HepG2 (cell line): ENCODE data around the gene ULK4. TPM values are rescaled to one million over a fixed set of nuclear protein-coding genes. Genes with fewer than 3 reads are reported as not detected.

Experiments used
- BORCS8-MEF2B ChIP-seq: sonication (generic); formaldehyde crosslinking; IDR thresholded peaks from 2 replicates; pipeline ENCODE4 v1.8.0; 2022; ENCODE audit warnings: mild to moderate bottlenecking, missing genetic modification reagents
- FUBP1 ChIP-seq: sonication (generic); formaldehyde crosslinking; IDR thresholded peaks from 2 replicates; pipeline ENCODE4 v1.5.1; 2020; ENCODE audit warnings: missing genetic modification reagents, mild to moderate bottlenecking, borderline replicate concordance
- HCFC1 ChIP-seq: fragments of 150-350 bp; IDR thresholded peaks from 2 replicates; pipeline ENCODE4 v1.6.1; 2014; ENCODE audit warnings: low read depth, low read length
- KLF9 ChIP-seq: IDR thresholded peaks from 2 replicates; pipeline ENCODE4 v1.6.1; 2016; ENCODE audit warnings: low read depth
- MIER2 ChIP-seq: IDR thresholded peaks from 2 replicates; pipeline ENCODE4 v1.6.1; 2016; ENCODE audit warnings: missing biosample characterization, missing genetic modification reagents
- SRSF1 ChIP-seq: fragments of 200-400 bp; formaldehyde crosslinking; optimal IDR thresholded peaks from 2 replicates; pipeline ENCODE3; 2017; ENCODE audit warnings: mild to moderate bottlenecking, low read depth, low read length, moderate library complexity
- THRA ChIP-seq: sonication (generic); formaldehyde crosslinking; IDR thresholded peaks from 2 replicates; pipeline ENCODE4 v1.4.0; 2020; ENCODE audit warnings: missing genetic modification reagents, borderline replicate concordance
- ZBTB2 ChIP-seq: sonication (generic); formaldehyde crosslinking; IDR thresholded peaks from 2 replicates; pipeline ENCODE4 v1.8.0; 2022; ENCODE audit warnings: low read depth, missing genetic modification reagents
- ZC3H13 ChIP-seq: sonication (generic); formaldehyde crosslinking; IDR thresholded peaks from 2 replicates; pipeline ENCODE4 v1.8.1; 2023; ENCODE audit warnings: mild to moderate bottlenecking, missing genetic modification reagents, moderate library complexity
- ZNF326 ChIP-seq: sonication (generic); formaldehyde crosslinking; IDR thresholded peaks from 2 replicates; pipeline ENCODE4 v1.4.0; 2020; ENCODE audit warnings: missing genetic modification reagents, borderline replicate concordance
- ZNF333 ChIP-seq: sonication (generic); formaldehyde crosslinking; IDR thresholded peaks from 2 replicates; pipeline ENCODE4 v1.4.0; 2020; ENCODE audit warnings: mild to moderate bottlenecking, missing genetic modification reagents, borderline replicate concordance
- ZNF530 ChIP-seq: sonication (generic); formaldehyde crosslinking; IDR thresholded peaks from 2 replicates; pipeline ENCODE4 v1.5.0; 2020; ENCODE audit warnings: low read depth, mild to moderate bottlenecking, missing genetic modification reagents
- ZNF646 ChIP-seq: sonication (generic); formaldehyde crosslinking; IDR thresholded peaks from 2 replicates; pipeline ENCODE4 v1.9.0; 2021; ENCODE audit warnings: mild to moderate bottlenecking, missing genetic modification reagents
- polyA plus RNA-seq, 8 experiments: library from polyadenylated mRNA; depleted of rRNA in 3 of 8; stranded (reverse) in 7 of 8; unstranded in 1 of 8; fragments of >200 nt; fragmentation: Illumina TruSeq in 4 of 8; extraction: Trizol in 4 of 8; gene quantifications; 2 replicates each; pipeline versions ENCODE4 v1.2.1 to v1.2.3, GENCODE V29; 2011 to 2016; ENCODE audit warnings: low read depth in 4 of 8, missing spikeins in 1 of 8, mixed read lengths in 1 of 8; ENCODE audit not compliant: insufficient read depth in 1 of 8
- total RNA-seq, 5 experiments: library from RNA; depleted of rRNA; stranded (reverse); fragments of >200 nt; fragmentation: Illumina TruSeq; extraction: Trizol; gene quantifications; 2 replicates each; pipeline ENCODE4 v1.2.3, GENCODE V29; 2016; ENCODE audit warnings: low read depth in 1 of 5
- TF ChIP-seq, protein P1 (sequence below): sonication (generic); formaldehyde crosslinking; IDR thresholded peaks from 2 replicates; pipeline ENCODE4 v1.4.0; 2020; ENCODE audit warnings: low read depth, mild to moderate bottlenecking, missing genetic modification reagents

Gene ULK4
- total and polyA plus RNA-seq, 2 of the 13 experiments (the other 11 are each of a cell fraction or from before 2014, with no cell fraction given) = 6.7 to 11.8 TPM

- TF ChIP-seq ZNF646 (CRISPR knock-in tag) = no peak
- peak; percentile 82 for TF ChIP-seq THRA (CRISPR knock-in tag)
- no peak for TF ChIP-seq ZNF326 (CRISPR knock-in tag)
- TF ChIP-seq, protein P1, sequence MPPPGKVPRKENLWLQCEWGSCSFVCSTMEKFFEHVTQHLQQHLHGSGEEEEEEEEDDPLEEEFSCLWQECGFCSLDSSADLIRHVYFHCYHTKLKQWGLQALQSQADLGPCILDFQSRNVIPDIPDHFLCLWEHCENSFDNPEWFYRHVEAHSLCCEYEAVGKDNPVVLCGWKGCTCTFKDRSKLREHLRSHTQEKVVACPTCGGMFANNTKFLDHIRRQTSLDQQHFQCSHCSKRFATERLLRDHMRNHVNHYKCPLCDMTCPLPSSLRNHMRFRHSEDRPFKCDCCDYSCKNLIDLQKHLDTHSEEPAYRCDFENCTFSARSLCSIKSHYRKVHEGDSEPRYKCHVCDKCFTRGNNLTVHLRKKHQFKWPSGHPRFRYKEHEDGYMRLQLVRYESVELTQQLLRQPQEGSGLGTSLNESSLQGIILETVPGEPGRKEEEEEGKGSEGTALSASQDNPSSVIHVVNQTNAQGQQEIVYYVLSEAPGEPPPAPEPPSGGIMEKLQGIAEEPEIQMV (CRISPR knock-in tag) = peak; percentile 77; the same call in 1 of the 2 replicates
- peak; percentile 93 for TF ChIP-seq KLF9 (CRISPR knock-in tag)
- peak; percentile 94 for TF ChIP-seq BORCS8-MEF2B (CRISPR knock-in tag)
- no peak for TF ChIP-seq ZNF333 (CRISPR knock-in tag)
- peak; percentile 94; the same call in 1 of the 2 replicates for TF ChIP-seq FUBP1 (CRISPR knock-in tag)
- no peak for TF ChIP-seq ZNF530
- TF ChIP-seq HCFC1 = peak; percentile 43; the same call in 1 of the 2 replicates
- TF ChIP-seq MIER2 (CRISPR knock-in tag) = 0 out of 2 replicates have a peak, but pooled peaks have one; percentile 58
- TF ChIP-seq SRSF1 = peak; percentile 77
- TF ChIP-seq ZBTB2 (CRISPR knock-in tag) = peak; percentile 83; the same call in 1 of the 2 replicates
- TF ChIP-seq ZC3H13 (CRISPR knock-in tag) = 0 out of 2 replicates have a peak, but pooled peaks have one; percentile 19
Measured at GRCh38 chr3:41198950-41199865, 762.7 kb downstream of the ULK4 start, which contains the start of gene CTNNB1 (continued).
